ENCODE measurements around the gene RNF166.

The RNF166 gene

GRCh38 chr16:88732172-88732960 is 26.2 kb upstream of the RNF166 start:
- H3K27ac ChIP-seq (ENCODE audit: low read depth, low read length) = no peak overlapping the region
- no peak overlapping the region for H3K4me2 ChIP-seq (ENCODE audit: low read length)
- 0 out of 2 replicates have a peak, but pooled peaks cover 4% of the 10 kb centered on the region for H3K79me2 ChIP-seq (ENCODE audit: control insufficient read depth, low read length)
- peaks cover 70% of the 10 kb centered on the region for H3K36me3 ChIP-seq (ENCODE audit: control insufficient read depth, low read length)
- no peaks in the 10 kb centered on the region for H3K9me3 ChIP-seq (ENCODE audit: control insufficient read depth, insufficient read depth, low read length)
- H3K4me1 ChIP-seq (ENCODE audit: control insufficient read depth, low read length) = peaks cover 3% of the 10 kb centered on the region; the same call in 1 of the 2 replicates
- no peaks in the 10 kb centered on the region for H3K9me2 ChIP-seq (replicated peaks; ENCODE audit: control insufficient read depth, low read length)
- H4K20me1 ChIP-seq (ENCODE audit: control insufficient read depth, insufficient read depth, low read depth, low read length) = peaks cover 5% of the 10 kb centered on the region; the same call in 1 of the 2 replicates
- H3F3A ChIP-seq (ENCODE audit: control insufficient read depth, insufficient read depth) = no peaks in the 10 kb centered on the region
- no peak overlapping the region for H3K4me3 ChIP-seq (ENCODE audit: low read length)
- no peaks in the 10 kb centered on the region for H3K27me3 ChIP-seq (ENCODE audit: control insufficient read depth, low read length)
- no peak for TF ChIP-seq CTCF (IDR thresholded peaks at IDR 0.05; ENCODE audit: low read depth, low read length, poor library complexity, severe bottlenecking)
- TF ChIP-seq EZH2phosphoT487 (IDR thresholded peaks at IDR 0.05; ENCODE audit: borderline replicate concordance, low read length) = no peak

GRCh38 chr16:88731699-88732098 is 25.5 kb upstream of the RNF166 start:
- Histone ChIP-seq H3K36me3 (ENCODE audit: control insufficient read depth, low read length) (peaks cover 71% of the 10 kb centered on the region), H3K9me3 (ENCODE audit: control insufficient read depth, insufficient read depth, low read length) (no peaks in the 10 kb centered on the region), H3K79me2 (ENCODE audit: control insufficient read depth, low read length) (no peaks in the 10 kb centered on the region), H3K9me2 (replicated peaks; ENCODE audit: control insufficient read depth, low read length) (no peaks in the 10 kb centered on the region), H4K20me1 (ENCODE audit: control insufficient read depth, insufficient read depth, low read depth, low read length) (peaks cover under 1% of the 10 kb centered on the region; the same call in 1 of the 2 replicates), H3K4me2 (ENCODE audit: low read length) (no peak overlapping the region), H3K4me1 (ENCODE audit: control insufficient read depth, low read length) (no peaks in the 10 kb centered on the region), H3K4me3 (ENCODE audit: low read length) (no peak overlapping the region), H3K27me3 (ENCODE audit: control insufficient read depth, low read length) (no peaks in the 10 kb centered on the region), H3K27ac (ENCODE audit: low read depth, low read length) (no peak overlapping the region), H3F3A (ENCODE audit: control insufficient read depth, insufficient read depth) (no peaks in the 10 kb centered on the region)
- no peak for TF ChIP-seq EZH2phosphoT487 (IDR thresholded peaks at IDR 0.05; ENCODE audit: borderline replicate concordance, low read length)
- no peak for TF ChIP-seq CTCF (IDR thresholded peaks at IDR 0.05; ENCODE audit: low read depth, low read length, poor library complexity, severe bottlenecking)

- Histone ChIP-seq H3K9me2 (replicated peaks; ENCODE audit: control insufficient read depth, low read length) (no peaks in the 10 kb centered on the region), H3F3A (ENCODE audit: control insufficient read depth, insufficient read depth) (no peaks in the 10 kb centered on the region), H3K9me3 (ENCODE audit: control insufficient read depth, insufficient read depth, low read length) (no peaks in the 10 kb centered on the region), H4K20me1 (ENCODE audit: control insufficient read depth, insufficient read depth, low read depth, low read length) (no peaks in the 10 kb centered on the region), H3K4me3 (ENCODE audit: low read length) (no peak overlapping the region), H3K4me2 (ENCODE audit: low read length) (no peak overlapping the region), H3K27ac (ENCODE audit: low read depth, low read length) (no peak overlapping the region), H3K36me3 (ENCODE audit: control insufficient read depth, low read length) (peaks cover 72% of the 10 kb centered on the region), H3K4me1 (ENCODE audit: control insufficient read depth, low read length) (no peaks in the 10 kb centered on the region), H3K79me2 (ENCODE audit: control insufficient read depth, low read length) (no peaks in the 10 kb centered on the region), H3K27me3 (ENCODE audit: control insufficient read depth, low read length) (no peaks in the 10 kb centered on the region)
- TF ChIP-seq EZH2phosphoT487 (IDR thresholded peaks at IDR 0.05; ENCODE audit: borderline replicate concordance, low read length) (no peak), CTCF (IDR thresholded peaks at IDR 0.05; ENCODE audit: low read depth, low read length, poor library complexity, severe bottlenecking) (no peak)
Observed at GRCh38 chr16:88730632-88731607, 24.7 kb upstream of the RNF166 start.

Data from DOHH2 (cell line).